ENCODE results near the gene TDRD3. TPM values are rescaled to one million over a fixed set of nuclear protein-coding genes. Genes with fewer than 3 reads are reported as not detected.
A peak's percentile ranks its signal among the peaks of the same experiment; 100 is the strongest.

The TDRD3 gene
- total RNA-seq, 1 donor from 2014 or later, result 40.6 TPM

- no peaks in the 10 kb centered on the region for H3K27me3 Mint-ChIP-seq (ENCODE audit: insufficient read depth, low read depth)
- Histone ChIP-seq H3K27ac (peak overlapping the region; percentile 13), H3K4me1 (peaks cover 21% of the 10 kb centered on the region), H3K36me3 (no peaks in the 10 kb centered on the region), H3K9ac (no peak overlapping the region), H3K9me3 (ENCODE audit: low read depth) (no peaks in the 10 kb centered on the region), H3K4me3 (no peak overlapping the region), H4K20me1 (ENCODE audit: low read depth) (no peaks in the 10 kb centered on the region), H3K79me2 (ENCODE audit: low read depth) (no peaks in the 10 kb centered on the region), H3K4me2 (peak overlapping the region; percentile 23), H3K27me3 (no peaks in the 10 kb centered on the region), H3F3A (ENCODE audit: low read depth) (peaks cover 14% of the 10 kb centered on the region), H2AFZ (replicated peaks) (no peak overlapping the region)
- peaks cover 4% of the 10 kb centered on the region for H3K9me3 Mint-ChIP-seq
- no peaks in the 10 kb centered on the region for H3K36me3 Mint-ChIP-seq
- peak; percentile 41 for TF ChIP-seq CTCF (IDR thresholded peaks at IDR 0.05)
- no peak for TF ChIP-seq EZH2phosphoT487 (IDR thresholded peaks at IDR 0.05)
- peaks cover 13% of the 10 kb centered on the region for H3K4me1 Mint-ChIP-seq
- DNase-seq (ENCODE audit: low spot score), result peak; percentile 65
- no peak overlapping the region for H3K4me3 Mint-ChIP-seq
- H3K27ac Mint-ChIP-seq, result no peak overlapping the region
These were observed 17.0 kb upstream of the TDRD3 start for GRCh38 chr13:60379837-60380565.

- Mint-ChIP-seq H3K9me3 (no peaks in the 10 kb centered on the region), H3K4me1 (peaks cover 13% of the 10 kb centered on the region), H3K36me3 (no peaks in the 10 kb centered on the region), H3K27ac (no peak overlapping the region), H3K4me3 (no peak overlapping the region), H3K27me3 (ENCODE audit: insufficient read depth, low read depth) (no peaks in the 10 kb centered on the region)
- H3K4me2 ChIP-seq, result no peak overlapping the region
- H3K4me3 ChIP-seq, result no peak overlapping the region
- TF ChIP-seq EZH2 (IDR thresholded peaks at IDR 0.05) (no peak), EZH2phosphoT487 (IDR thresholded peaks at IDR 0.05) (no peak), CTCF (IDR thresholded peaks at IDR 0.05) (no peak)
- H3K9ac ChIP-seq, result no peak overlapping the region
- H3K36me3 ChIP-seq, result no peaks in the 10 kb centered on the region
- no peak for DNase-seq (ENCODE audit: low spot score)
- no peaks in the 10 kb centered on the region for H4K20me1 ChIP-seq (ENCODE audit: low read depth)
- H3K79me2 ChIP-seq (ENCODE audit: low read depth), result no peaks in the 10 kb centered on the region
- no peaks in the 10 kb centered on the region for H3K27me3 ChIP-seq
- H3K9me3 ChIP-seq (ENCODE audit: low read depth), result no peaks in the 10 kb centered on the region
- H3F3A ChIP-seq (ENCODE audit: low read depth), result peaks cover 11% of the 10 kb centered on the region
- peak overlapping the region; percentile 3 for H2AFZ ChIP-seq (replicated peaks)
- H3K27ac ChIP-seq, result no peak overlapping the region
- peaks cover 18% of the 10 kb centered on the region for H3K4me1 ChIP-seq
These were observed 12.1 kb upstream of the TDRD3 start for GRCh38 chr13:60384911-60385310.

- Mint-ChIP-seq H3K27ac (no peak overlapping the region), H3K4me3 (no peak overlapping the region), H3K27me3 (ENCODE audit: insufficient read depth, low read depth) (no peaks in the 10 kb centered on the region), H3K4me1 (peaks cover 3% of the 10 kb centered on the region), H3K36me3 (no peaks in the 10 kb centered on the region), H3K9me3 (no peaks in the 10 kb centered on the region)
- no peaks in the 10 kb centered on the region for H3K79me2 ChIP-seq (ENCODE audit: low read depth)
- H3K9me3 ChIP-seq (ENCODE audit: low read depth), result no peaks in the 10 kb centered on the region
- no peak overlapping the region for H3K9ac ChIP-seq
- H3F3A ChIP-seq (ENCODE audit: low read depth), result no peaks in the 10 kb centered on the region
- no peaks in the 10 kb centered on the region for H3K27me3 ChIP-seq
- H3K4me1 ChIP-seq, result peaks cover 6% of the 10 kb centered on the region
- H2AFZ ChIP-seq (replicated peaks), result no peak overlapping the region
- no peaks in the 10 kb centered on the region for H3K36me3 ChIP-seq
- TF ChIP-seq EZH2phosphoT487 (IDR thresholded peaks at IDR 0.05) (no peak), CTCF (IDR thresholded peaks at IDR 0.05) (no peak), EZH2 (IDR thresholded peaks at IDR 0.05) (no peak)
- no peak for DNase-seq (ENCODE audit: low spot score)
- H4K20me1 ChIP-seq (ENCODE audit: low read depth), result no peaks in the 10 kb centered on the region
- H3K27ac ChIP-seq, result no peak overlapping the region
- H3K4me3 ChIP-seq, result no peak overlapping the region
- no peak overlapping the region for H3K4me2 ChIP-seq
These were observed 10.8 kb upstream of the TDRD3 start for GRCh38 chr13:60386250-60386649.

All from neural progenitor cell (in vitro differentiated cells).